ENCODE measurements around the gene SEC16A. TPM values are rescaled to one million over a fixed set of nuclear protein-coding genes. Genes with fewer than 3 reads are reported as not detected.

SEC16A gene
- total and polyA plus RNA-seq, 3 donors from 2014 or later, result 67.8 to 103 (median 90.4) TPM

- no peaks in the 10 kb centered on the region for H3K9me3 ChIP-seq
- H3K27me3 ChIP-seq, result no peaks in the 10 kb centered on the region
- TF ChIP-seq POLR2A (IDR thresholded peaks at IDR 0.05) (no peak), CTCF (IDR thresholded peaks at IDR 0.05) (no peak)
- no peak for DNase-seq
- intact Hi-C loops (cut with DNase I; ENCODE audit: low total_unique reads), result no loop called here
- no peaks in the 10 kb centered on the region for H3K4me1 ChIP-seq
- H3K27ac ChIP-seq, result no peak overlapping the region
- WGBS, 2 donors, result 92 to 93% methylated on average over 22 to 27 of the region's 28 CpGs
- no peak overlapping the region for H3K4me3 ChIP-seq
- no peaks in the 10 kb centered on the region for H3K36me3 ChIP-seq (ENCODE audit: low read depth, missing control alignments)
These were observed 24.6 kb upstream of the SEC16A start for GRCh38 chr9:136507221-136507991.

- no peak overlapping the region for H3K4me3 ChIP-seq
- H3K27ac ChIP-seq, result no peak overlapping the region
- intact Hi-C loops (cut with DNase I; ENCODE audit: low total_unique reads), result no loop called here
- no peak for TF ChIP-seq CTCF (IDR thresholded peaks at IDR 0.05)
- TF ChIP-seq POLR2A (IDR thresholded peaks at IDR 0.05), result no peak
- no peaks in the 10 kb centered on the region for H3K4me1 ChIP-seq
- 92 to 94% methylated on average over 14 to 30 of the region's 30 CpGs for WGBS, 2 donors
- H3K36me3 ChIP-seq (ENCODE audit: low read depth, missing control alignments), result no peaks in the 10 kb centered on the region
- no peaks in the 10 kb centered on the region for H3K27me3 ChIP-seq
- no peaks in the 10 kb centered on the region for H3K9me3 ChIP-seq
- no peak for DNase-seq
These were observed 23.6 kb upstream of the SEC16A start for GRCh38 chr9:136506425-136506824.

- H3K27me3 ChIP-seq, result no peaks in the 10 kb centered on the region
- no peaks in the 10 kb centered on the region for H3K36me3 ChIP-seq (ENCODE audit: low read depth, missing control alignments)
- no peak overlapping the region for H3K4me3 ChIP-seq
- intact Hi-C loops (cut with DNase I; ENCODE audit: low total_unique reads), result no loop called here
- H3K27ac ChIP-seq, result no peak overlapping the region
- TF ChIP-seq POLR2A (IDR thresholded peaks at IDR 0.05), result no peak
- TF ChIP-seq CTCF (IDR thresholded peaks at IDR 0.05), result no peak
- H3K4me1 ChIP-seq, result no peaks in the 10 kb centered on the region
- DNase-seq, result no peak
- H3K9me3 ChIP-seq, result no peaks in the 10 kb centered on the region
- 89 to 92% methylated on average over 21 to 51 of the region's 51 CpGs for WGBS, 2 donors
These were observed 22.9 kb upstream of the SEC16A start for GRCh38 chr9:136505406-136506403.

- Histone ChIP-seq H3K27ac (no peak overlapping the region), H3K9me3 (no peaks in the 10 kb centered on the region), H3K27me3 (no peaks in the 10 kb centered on the region), H3K36me3 (ENCODE audit: low read depth, missing control alignments) (no peaks in the 10 kb centered on the region), H3K4me3 (no peak overlapping the region), H3K4me1 (no peaks in the 10 kb centered on the region)
- no peak for TF ChIP-seq POLR2A (IDR thresholded peaks at IDR 0.05)
- no peak for TF ChIP-seq CTCF (IDR thresholded peaks at IDR 0.05)
- no peak for DNase-seq
- intact Hi-C loops (cut with DNase I; ENCODE audit: low total_unique reads), result no loop called here
- WGBS, 2 donors, result 95 to 96% methylated on average over 24 to 68 of the region's 68 CpGs
These were observed 21.9 kb upstream of the SEC16A start for GRCh38 chr9:136504512-136505348.
